NCI-H2081 (cell line): Measurements from ENCODE around the gene DPP6.

Experiments
- DNase-seq, 2 experiments: peaks; one replicate each; lab custom pipeline; 2025; lab: John Stamatoyannopoulos, UW

DPP6 gene

DNA sequence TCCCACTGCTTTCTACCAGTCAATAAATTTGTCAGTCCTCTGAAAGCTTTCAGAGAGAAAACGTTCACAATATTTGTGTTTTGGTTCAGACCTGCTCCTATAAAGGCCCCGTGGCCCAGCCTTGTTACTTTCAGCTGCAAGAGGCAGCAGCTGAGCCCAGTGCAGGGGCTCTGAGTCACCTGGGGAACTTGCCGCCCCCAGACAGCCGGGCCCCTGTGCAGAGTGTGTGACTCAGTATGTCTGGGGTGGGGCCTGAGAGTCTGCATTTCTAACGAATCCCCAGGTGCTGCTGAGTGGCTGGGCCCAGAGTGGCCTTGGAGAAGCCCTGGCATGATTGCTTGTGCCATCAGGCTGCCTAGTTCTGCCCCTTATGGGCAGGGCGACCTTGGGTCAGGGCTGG, 647.2 kb downstream of the DPP6 start:
- no peak for DNase-seq

DNA sequence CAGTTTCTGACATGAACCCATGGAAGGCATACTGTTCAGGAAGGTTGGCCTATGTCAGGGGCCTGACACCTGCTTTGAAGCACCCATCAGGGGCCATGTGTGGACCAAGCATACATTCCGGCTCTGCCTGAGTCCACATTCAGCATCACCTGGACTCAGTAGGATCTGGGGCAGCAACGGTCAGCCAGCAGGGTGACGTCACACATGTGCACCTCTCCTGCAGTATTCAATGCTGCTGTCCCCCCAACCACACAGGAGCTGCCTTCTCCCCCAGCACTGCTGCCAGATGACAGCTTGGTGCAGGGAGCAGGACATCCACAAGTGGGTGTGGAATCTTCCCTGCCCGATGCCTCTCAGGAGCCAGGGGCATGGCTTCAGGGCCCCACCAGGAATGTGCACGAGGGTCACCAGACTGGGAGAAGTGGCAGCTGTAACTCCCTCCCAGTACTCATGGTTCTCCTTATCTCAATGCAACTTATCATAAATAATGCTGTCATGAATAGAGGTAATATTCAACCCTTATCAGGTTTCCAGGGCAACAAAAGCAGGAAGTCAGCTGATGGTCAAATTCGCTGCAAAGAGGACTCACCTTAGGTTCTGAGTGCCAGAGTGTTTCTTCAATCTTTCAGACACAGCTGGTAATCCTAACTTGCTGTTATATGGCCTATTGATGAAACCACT, 657.8 kb downstream of the DPP6 start:
- DNase-seq, result no peak

DNA sequence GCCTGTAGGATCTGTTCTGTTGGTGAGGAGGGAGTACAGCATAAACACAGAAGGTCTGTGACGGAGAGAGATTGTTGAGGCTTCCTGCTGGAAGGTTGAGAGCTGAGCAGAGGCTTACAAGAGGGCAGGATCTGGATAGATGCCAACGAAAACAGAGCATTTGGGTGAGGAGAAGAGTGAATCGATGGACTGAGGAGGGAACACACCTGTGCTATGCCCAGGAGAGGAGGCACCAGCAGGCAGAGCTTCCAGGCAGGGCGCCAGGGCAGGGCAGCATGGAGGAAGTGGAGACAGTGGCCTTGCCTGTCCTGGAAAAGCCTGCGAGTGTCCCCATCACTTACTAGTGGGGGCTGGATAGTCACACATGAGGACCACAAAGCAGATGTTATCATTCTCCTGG, 667.8 kb downstream of the DPP6 start:
- DNase-seq, result peak; percentile 13 to 54

DNA sequence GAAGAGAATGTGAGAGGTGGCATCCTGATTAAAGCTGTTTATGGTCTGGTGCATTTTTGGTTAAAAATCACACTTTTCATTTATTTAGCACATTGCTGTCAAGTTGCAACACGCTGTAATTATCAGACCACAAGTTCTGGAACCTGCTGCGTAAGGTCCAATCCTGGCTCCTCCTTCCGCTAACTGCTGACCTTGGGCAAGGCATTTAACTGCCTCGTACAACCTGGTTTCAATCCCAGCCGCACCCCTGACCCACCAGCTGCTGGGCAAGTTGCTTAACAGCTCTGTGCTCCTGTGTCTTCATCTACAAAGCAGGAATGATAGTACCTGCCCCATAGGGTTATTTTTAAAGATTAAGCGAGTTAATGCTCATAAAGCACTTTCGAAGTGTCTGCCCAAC, 668.9 kb downstream of the DPP6 start:
- DNase-seq, result no peak

DNA sequence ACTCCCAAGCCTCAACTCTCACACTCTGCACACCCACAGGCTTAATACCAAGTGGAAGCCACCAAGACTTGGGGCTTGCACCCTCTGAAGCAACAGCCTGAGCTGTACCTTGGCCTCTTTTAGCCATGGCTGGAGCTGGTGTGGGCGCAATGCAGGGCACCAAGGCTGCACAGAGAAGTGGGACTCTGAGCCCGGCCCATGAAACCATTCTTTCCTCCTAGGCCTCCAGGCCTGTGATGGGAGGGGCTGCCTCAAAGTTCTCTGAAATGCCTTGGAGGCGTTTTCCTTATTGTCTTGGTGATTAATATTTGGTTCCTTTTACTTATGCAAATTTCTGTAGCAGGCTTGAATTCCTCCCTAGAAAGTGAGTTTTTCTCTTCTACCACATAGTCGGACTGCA, 674.2 kb downstream of the DPP6 start:
- DNase-seq, result no peak

DNA sequence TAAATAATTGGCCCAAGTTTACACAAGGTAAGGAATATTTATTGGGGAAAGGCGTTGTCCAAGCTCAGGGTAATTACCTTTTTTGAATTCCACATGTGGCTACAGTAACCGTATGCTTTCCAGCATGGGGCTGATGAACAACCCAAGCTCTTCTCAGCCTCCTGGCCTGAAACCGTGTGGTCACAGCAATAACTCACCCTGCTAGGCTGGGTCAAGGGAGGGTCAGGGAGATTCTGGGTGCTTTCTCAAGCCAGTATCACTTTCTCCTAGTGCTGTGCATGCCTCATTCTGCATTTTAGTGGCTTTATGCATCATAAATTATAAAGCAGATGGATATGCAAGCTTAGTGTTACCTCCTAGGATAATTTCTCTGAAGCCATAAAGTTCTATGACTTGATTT, 676.9 kb downstream of the DPP6 start:
- no peak for DNase-seq

DNA sequence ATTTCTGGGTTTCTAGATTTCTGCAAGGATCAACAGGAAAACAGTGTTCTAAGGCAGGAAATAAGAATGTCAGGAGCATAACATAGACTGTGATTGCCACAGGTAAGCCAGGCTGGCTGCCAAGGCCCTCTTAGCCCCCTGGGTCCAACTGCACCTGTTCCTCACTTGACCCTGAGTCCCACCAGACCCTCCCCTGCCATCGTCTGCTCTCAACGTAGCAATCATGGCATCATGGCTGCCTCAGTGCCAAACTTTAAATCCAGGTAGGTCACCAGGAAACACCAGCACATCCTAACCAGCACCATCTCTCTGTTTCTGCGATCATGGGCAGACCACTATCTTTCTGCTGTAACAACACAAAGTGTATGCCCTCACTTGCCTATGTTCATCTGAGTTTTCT, 683.6 kb downstream of the DPP6 start:
- no peak for DNase-seq

DNA sequence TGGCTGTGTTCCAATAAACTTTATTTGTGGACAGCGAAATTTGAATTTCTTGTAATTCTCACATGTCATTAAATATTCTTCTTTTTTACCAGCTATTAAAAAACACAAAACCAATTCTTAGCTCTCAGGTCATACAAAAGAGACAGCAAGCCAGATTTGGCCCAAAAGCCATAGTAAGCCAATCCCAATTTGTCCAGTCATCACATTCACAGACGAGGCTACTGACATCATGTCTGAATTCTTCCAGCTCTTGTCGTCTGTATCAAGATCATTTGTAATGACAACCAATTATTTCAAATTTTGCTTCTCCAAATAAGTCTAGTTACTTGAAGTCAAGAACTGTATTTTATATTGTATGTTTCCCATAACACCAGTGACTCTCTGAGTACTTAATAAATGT, 684.2 kb downstream of the DPP6 start:
- DNase-seq, result no peak

DNA sequence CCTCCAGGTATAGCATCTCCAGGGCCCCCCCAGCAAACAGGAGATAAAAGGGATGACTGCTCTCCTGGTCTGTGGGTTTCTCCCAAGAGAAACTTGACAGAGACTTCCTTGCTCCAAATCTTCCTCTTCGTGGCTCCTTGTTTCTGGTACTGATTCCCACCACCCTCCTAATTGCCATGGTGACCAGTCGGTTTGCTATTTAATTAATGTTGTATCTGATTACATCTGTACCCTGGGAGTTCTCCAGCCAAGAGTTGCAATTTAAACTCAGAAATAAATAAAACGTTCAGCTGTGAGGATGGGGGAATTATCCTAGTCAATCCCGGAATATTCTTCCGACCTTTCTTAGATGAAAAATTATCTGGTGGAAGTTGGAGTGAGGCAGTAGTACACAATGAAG, 686.0 kb downstream of the DPP6 start:
- DNase-seq, result no peak

DNA sequence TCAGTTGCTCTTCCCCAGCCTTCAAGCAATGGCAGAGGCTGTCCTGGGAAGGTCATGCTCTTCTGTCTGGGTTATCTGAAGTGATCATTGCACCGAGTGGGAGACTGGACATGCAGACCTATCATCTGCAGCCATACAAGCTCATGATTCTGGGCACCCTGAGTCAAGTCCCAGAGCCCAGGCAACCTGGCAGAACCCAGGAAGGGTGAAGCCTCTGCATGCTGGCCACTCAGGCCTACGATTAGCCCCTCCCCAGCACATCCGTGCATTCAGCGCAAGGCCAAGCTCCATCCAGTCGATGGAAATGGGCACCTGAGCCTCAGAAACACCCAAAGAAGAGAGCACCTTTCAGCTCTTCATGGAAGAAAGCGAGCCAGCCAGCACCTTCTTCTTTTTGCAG, 688.9 kb downstream of the DPP6 start:
- DNase-seq, result no peak

DNA sequence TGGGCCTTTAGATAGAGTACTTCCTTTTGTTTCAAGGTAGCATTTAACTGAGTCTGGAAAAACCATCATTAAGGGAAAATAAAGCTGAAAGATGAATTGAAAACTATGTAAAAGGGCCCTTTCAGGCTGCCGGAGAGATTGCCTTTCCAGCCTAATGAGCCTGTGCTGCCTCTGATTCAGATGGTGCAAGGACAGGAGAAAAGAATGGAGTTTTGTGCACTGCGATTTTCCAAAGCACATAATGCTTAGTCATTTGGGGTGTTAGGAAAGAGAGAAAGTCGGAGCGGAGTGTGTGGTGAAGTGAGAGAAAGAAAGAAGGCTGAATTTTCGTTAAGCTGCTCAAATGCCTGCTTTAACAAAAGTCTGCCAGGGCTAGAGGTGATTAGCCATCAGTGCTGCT, 691.0 kb downstream of the DPP6 start:
- DNase-seq, result no peak

DNA sequence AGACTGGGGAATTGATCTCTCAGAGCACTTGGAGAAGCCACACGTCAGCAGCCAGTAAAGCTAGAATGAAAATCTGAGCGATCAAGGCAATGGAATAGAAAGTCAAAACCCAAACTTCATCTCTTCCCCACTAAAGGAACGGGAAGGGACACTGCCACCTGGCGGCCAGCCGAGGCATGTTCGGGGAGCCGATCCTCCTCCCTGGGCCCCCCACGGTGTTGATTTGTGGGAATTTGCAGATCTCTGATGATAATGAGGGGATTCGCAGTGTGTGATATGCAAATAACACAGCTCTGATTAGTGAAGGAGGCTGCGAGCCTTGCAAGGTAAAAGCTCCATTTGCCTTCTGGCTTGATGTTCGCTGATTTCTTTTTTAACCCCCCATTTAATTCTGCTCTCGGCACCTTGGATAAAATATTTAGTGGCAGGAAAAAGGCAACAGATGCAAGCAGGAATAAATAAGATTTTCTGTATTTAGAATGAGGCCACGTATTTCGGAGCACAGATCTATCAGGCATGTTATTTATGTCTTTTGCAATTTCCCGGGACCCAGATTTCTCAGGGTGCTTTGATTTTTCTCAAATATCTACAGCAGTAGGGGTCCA, 692.2 kb downstream of the DPP6 start:
- DNase-seq, result peak; percentile 50 to 55

DNA sequence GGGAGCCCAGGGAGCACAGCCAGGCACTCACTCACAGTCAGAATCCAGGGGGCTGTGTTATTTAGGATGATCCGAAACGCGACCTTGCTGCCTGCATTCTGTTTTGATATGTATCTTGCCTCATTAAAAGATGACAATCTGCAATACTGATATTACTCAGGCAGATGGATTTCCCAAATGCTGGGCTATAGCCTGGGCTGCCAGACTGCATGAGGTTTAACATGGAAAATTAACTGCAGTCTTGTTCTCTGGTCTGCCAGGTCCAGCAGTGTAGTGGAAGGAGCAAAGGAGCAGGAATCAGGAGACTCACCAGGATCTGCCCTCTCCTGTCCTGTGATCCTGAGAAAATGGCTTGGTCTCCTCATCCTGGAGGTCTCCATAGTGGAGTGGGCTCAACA, 692.7 kb downstream of the DPP6 start:
- no peak for DNase-seq

DNA sequence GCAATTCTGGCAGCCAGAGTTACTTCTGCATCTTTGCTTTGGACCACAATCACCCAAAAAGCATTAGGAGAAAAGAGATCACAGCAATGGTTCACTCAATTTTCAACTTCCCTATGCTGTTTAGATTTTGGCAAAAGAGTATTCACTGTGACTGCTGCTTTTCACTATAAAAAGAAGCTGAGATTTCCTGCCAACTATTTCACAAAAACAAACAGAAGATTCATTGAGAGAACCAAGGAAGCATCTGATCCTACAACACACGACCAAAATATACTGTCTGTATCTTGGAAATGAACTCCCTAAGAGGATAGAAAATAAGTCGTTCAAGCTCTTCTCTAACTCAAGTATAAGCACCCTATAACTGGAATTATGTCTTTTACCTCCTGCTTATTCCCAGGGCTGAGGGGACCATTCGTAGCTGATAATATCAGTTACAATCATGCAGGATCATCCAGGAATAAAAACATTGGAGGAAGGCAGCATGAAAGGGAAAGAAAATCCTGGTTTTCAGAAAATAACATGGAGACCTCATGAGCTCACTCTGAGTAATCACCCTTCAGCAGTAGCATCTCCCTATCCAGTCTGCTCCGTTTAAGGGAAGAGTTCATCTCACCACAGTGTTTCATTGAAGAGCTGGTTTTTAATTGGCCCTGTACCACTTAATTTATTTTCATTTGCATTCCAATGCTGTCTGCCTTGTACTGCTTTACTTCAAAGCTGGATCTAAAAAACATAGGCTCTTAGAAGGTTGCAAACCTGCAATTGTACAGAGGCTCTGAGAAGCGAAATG, 694.6 kb downstream of the DPP6 start:
- no peak for DNase-seq

DNA sequence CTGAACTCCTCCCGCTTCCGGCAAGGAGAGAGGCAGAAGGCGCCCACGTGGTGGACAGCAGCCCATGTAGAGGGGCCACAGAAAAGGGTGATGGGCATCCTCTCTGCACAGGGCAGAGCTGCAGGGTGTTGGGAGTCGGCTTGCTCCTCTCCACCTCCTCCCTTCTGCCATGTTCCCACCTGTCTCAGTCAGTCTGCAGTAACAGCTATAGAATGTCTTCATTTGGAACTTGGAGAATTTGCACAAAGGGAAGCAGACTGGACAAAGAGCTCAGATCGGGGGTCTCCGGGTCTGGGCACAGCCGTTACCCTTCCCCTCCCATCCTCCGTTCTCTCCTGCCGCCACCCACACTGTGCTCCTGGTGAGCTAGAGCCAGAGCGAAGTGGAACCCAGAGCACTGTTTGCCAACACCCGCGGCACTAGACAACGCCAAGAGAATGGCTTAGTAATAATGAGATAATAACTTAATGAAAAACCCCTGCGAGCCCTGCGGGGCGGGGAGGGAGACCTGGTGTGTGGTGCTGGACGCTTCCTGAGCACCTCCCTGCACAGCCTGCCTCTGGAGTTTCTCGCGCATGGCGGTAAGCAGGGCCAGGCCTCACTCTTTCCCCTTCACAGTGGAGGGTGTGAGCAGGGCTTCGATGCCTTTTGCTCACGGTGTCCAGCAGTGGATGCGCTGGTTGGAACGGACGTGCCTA, 696.0 kb downstream of the DPP6 start:
- no peak for DNase-seq

DNA sequence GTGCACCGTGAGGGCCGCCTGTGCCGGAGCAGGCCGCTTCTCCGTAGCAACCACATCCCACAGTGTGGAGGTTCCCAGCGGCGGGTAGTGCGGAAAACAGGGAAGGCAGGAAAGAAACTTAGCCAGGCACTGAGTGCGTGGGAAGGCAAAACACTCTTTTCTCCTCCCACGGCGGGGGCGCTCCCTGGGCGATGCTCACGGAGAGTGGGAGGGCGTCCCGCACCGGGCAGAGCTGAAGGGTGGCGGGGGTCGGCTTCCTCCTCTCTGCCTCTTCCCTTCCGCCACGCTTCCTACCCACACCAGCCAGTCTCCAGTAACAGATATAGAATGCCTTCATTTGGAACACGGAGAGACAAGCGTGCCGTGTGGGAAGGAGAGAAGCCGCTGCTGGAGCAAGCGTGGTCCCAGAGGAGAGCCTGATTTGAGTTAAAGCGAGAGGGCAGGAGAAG, 698.2 kb downstream of the DPP6 start:
- DNase-seq, result no peak

DNA sequence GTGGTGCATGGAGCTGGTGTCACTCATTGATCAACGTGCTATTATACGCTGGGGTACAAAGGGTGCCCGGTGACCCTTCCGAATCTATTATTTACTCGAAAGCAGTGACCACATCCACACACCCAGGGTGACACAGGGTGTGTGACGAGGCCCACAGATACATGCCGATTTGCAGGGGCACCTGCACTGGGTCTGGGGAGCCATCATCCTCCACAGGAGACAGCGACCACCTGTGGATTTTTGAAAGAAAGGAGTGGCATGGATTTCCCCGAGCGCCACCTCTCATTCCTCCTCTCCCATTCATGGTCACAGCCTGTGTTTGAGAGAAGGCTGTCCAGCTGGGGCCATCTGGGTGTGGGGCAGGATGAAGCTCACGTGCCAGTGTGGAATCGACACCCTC, 701.0 kb downstream of the DPP6 start:
- DNase-seq, result no peak

DNA sequence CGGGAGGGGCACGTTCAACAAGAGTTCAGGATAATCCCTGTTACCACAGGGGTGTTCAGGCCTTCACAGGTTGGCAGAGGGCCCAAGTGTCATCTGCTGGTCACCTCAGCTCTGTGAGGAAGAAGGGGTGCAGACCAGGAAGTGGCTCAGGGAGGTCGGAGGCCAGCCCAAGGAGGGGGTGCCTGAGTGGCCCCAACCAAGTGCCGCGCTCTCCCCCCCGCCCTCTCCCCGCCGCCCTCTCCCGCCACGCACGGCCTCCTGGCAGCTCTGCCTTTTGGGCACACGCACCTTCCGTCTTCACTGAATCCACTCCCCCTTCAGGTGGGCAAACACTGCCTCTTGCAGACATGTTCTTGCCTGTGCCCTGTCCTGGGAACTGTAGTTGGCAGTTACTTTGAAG, 705.6 kb downstream of the DPP6 start:
- DNase-seq, result no peak

DNA sequence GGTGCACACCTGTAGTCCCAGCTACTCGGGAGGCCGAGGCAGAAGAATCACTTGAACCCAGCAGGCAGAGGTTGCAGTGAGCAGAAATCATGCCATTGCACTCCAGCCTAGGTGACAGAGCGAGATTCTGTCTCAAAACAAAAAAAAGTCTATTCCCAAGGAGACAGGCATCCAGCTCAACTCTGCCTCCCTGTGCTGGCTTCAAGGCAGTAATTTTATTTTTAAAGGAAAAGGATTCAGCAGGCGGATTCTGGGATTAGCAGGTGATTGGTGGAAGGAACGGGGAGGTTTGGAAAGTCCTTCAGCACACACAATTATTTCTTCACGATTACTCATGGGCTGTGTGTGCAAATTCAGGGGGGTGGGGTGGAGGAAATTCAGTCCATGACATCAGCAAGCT, 707.8 kb downstream of the DPP6 start:
- DNase-seq, result no peak

DNA sequence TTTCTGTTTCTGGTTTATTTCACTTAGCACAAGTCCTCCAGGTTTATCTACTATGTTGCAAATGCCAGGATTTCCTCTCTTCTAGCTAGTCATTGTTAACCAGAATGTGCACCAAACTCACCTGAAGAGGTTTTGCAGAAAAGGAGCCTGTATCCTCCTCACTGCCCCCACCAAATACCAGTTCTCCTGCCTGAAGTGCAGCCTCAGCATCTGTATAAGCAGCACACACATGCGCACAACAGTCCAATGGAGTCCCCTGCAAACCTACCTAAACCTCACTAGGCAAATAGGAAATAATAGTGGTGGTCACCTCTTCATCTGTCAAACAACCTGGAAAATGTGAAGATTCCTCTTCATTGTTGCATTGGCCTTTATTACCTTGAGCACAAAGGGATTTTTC, 712.9 kb downstream of the DPP6 start:
- no peak for DNase-seq

DNA sequence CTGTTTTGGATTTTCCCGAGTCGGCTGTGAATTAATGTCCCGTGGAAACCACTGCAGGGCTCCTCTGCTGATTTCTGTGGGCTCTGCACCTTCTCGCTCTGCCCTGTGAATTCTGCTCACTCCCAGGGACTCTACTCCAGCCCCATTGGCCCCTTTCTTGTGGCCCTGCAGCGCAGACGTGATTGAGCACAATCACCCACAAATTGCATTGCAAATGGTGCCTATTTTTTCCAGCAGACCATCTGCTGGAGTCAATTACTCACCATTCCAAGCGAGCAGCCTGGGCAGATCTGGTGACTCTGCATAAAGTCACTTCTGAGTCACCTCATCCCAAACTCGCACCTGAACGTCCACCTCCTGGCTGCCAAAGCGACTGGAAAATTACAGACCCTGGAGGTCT, 714.9 kb downstream of the DPP6 start:
- DNase-seq, result no peak

DNA sequence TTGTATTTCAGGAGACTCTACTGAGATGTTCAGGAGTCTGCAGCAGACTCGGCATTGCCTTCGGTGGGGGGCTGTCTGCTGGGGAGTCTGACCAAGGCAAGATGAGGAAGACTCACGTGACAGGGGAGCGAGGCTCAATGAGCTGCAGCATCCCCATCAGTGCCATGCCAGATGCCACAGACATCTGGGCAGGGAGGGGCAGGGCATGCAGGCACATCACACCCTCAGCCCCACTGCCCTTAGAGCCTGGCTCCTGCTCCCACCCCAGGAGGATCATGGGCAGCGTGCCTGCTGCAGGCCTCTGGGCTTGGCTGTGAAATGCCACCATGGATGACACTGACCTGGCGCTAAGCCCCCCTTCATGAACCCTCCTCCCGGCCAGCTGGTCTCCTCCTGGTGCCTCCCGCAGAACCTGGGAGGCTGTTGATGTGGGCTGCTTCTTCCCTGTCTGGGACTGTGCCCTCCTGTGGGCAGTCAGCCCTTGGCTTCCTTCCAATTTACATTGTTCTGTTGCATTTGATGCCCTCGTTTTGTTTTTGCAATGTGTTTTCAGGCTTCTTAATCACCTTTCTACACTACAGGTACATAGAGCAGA, 715.7 kb downstream of the DPP6 start:
- no peak for DNase-seq
